GM10266 (cell line): Measurements from ENCODE around the gene RNF175.

ENCODE experiments used
- DNase-seq: peaks from one replicate; pipeline ENCODE4 v3.0.0; 2012; ENCODE audit errors: extremely low spot score
- CTCF ChIP-seq: IDR thresholded peaks from 2 replicates; pipeline ENCODE4 v1.5.1; 2012; ENCODE audit warnings: mild to moderate bottlenecking, low read depth; ENCODE audit not compliant: control insufficient read depth, insufficient read depth; ENCODE audit errors: missing control alignments

Gene RNF175

GRCh38 chr4:153780221-153780620, 20.4 kb upstream of the RNF175 start:
- DNase-seq = peak; percentile 2
- TF ChIP-seq CTCF = no peak

GRCh38 chr4:153778383-153778782, 18.6 kb upstream of the RNF175 start:
- peak; percentile 1 for DNase-seq
- TF ChIP-seq CTCF = no peak

GRCh38 chr4:153777421-153777820, 17.6 kb upstream of the RNF175 start:
- no peak for DNase-seq
- TF ChIP-seq CTCF = no peak

GRCh38 chr4:153776601-153777000, 16.8 kb upstream of the RNF175 start:
- TF ChIP-seq CTCF = no peak
- no peak for DNase-seq

GRCh38 chr4:153773236-153773690, 13.4 kb upstream of the RNF175 start:
- DNase-seq = peak; percentile 1
- peak; percentile 7 for TF ChIP-seq CTCF

- no peak for DNase-seq
- no peak for TF ChIP-seq CTCF
Measured at GRCh38 chr4:153771046-153771445, 11.2 kb upstream of the RNF175 start.

- DNase-seq = peak; percentile 1
- no peak for TF ChIP-seq CTCF
Measured at GRCh38 chr4:153766758-153767157, 6.9 kb upstream of the RNF175 start.
